Muscle layer of colon (tissue), 2 donors: ENCODE results near the gene MYO1F.

ENCODE experiments used
- H3K27ac ChIP-seq: one replicate; pipeline ENCODE4 v1.7.0; 2013; ENCODE audit warnings: low read depth, mild to moderate bottlenecking, low read length, moderate library complexity
- H3K27me3 ChIP-seq, 2 donors: one replicate each; pipeline ENCODE4 v1.7.0; 2013; ENCODE audit warnings: low read length in 2 of 2, mild to moderate bottlenecking in 2 of 2; ENCODE audit not compliant: insufficient read depth in 2 of 2, control insufficient read depth in 1 of 2
- H3K36me3 ChIP-seq: one replicate; pipeline ENCODE4 v1.7.0; 2013; ENCODE audit warnings: mild to moderate bottlenecking, low read length; ENCODE audit not compliant: insufficient read depth
- H3K4me1 ChIP-seq: one replicate; pipeline ENCODE4 v1.7.0; 2013; ENCODE audit warnings: mild to moderate bottlenecking, low read length; ENCODE audit not compliant: insufficient read depth
- H3K4me3 ChIP-seq, 2 donors: one replicate each; pipeline ENCODE4 v1.7.0; 2013; ENCODE audit warnings: low read length in 2 of 2, low read depth in 1 of 2, mild to moderate bottlenecking in 1 of 2, moderate library complexity in 1 of 2
- H3K9ac ChIP-seq: one replicate; pipeline ENCODE4 v1.7.0; 2013; ENCODE audit warnings: low read length
- H3K9me3 ChIP-seq: one replicate; pipeline ENCODE4 v1.7.0; 2013; ENCODE audit warnings: mild to moderate bottlenecking, low read length
- donor health status: abdominal sarcoma.
- donor health status: Adenocarcinoma of cecum.

The MYO1F gene

DNA sequence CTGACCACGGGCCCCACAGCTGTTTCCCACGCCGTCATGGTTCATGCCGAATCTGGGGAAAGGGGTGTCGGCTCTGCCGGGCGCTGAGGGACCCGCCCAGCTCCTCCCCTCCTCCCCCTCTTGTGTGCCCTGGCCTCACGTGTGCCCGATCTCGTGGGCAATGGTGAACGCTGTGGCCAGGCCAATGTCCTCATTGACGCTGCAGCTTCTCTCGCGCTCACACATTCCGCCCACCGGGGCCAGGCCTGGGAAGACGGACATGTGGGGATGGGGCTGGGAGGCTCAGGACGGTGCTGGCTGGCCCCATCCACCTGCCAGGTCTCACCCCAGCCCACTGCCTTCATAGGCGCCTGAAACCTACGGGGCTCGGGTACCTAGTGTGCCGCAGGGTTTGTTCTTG is 18.9 kb upstream of the MYO1F start:
- Histone ChIP-seq H3K27ac (no peak overlapping the region), H3K9ac (no peak overlapping the region), H3K4me1 (peaks cover 7% of the 10 kb centered on the region), H3K36me3 (peaks cover 16% of the 10 kb centered on the region), H3K27me3 (no peaks in the 10 kb centered on the region), H3K9me3 (no peaks in the 10 kb centered on the region), H3K4me3 (no peak overlapping the region)

DNA sequence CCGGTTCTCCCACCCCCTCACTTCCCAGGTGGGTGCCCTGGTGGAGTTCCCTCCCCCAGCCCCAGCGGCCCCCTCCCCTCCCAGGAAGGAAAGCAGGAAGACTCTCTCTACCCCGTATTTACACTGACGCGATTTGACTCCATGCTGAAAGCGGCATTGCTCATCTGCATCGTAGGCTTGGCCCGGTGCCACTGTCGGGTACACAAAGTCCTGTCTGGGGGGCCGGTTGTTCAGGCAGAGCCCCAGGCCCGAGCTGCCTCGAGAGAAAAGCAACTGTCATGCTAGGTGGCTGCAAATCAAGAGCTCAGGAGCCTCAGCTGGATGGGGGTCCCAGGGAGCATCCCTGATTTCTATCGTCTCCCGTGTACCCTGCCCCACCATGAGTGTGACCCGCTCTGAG is 18.4 kb upstream of the MYO1F start:
- peaks cover 16% of the 10 kb centered on the region for H3K36me3 ChIP-seq
- H3K9me3 ChIP-seq, result no peaks in the 10 kb centered on the region
- no peak overlapping the region for H3K27ac ChIP-seq
- no peak overlapping the region for H3K4me3 ChIP-seq
- H3K4me1 ChIP-seq, result peaks cover 7% of the 10 kb centered on the region
- no peaks in the 10 kb centered on the region for H3K27me3 ChIP-seq
- no peak overlapping the region for H3K9ac ChIP-seq

DNA sequence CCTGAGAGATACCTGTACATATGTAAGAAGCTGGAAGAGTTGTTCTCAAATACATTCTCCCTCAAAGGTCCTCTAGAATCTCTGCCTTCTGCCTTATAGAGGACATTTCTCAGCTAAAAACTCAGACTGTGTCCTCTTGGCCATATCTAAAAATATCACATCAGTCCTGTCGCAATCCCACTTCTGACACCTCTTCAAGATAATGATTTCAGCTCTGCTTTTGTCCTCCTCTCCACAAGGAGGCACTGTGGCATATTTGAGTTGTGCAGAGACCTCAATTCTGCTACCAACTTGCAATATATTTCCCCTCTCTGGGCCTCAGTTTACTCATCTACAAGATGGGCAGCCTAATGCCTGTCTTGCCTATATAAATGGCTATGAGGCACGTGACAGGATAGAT is 16.7 kb upstream of the MYO1F start:
- Histone ChIP-seq H3K9ac (no peak overlapping the region), H3K27ac (no peak overlapping the region), H3K27me3 (no peaks in the 10 kb centered on the region), H3K36me3 (peaks cover 14% of the 10 kb centered on the region), H3K4me1 (peaks cover 7% of the 10 kb centered on the region), H3K9me3 (no peaks in the 10 kb centered on the region), H3K4me3 (no peak overlapping the region)

DNA sequence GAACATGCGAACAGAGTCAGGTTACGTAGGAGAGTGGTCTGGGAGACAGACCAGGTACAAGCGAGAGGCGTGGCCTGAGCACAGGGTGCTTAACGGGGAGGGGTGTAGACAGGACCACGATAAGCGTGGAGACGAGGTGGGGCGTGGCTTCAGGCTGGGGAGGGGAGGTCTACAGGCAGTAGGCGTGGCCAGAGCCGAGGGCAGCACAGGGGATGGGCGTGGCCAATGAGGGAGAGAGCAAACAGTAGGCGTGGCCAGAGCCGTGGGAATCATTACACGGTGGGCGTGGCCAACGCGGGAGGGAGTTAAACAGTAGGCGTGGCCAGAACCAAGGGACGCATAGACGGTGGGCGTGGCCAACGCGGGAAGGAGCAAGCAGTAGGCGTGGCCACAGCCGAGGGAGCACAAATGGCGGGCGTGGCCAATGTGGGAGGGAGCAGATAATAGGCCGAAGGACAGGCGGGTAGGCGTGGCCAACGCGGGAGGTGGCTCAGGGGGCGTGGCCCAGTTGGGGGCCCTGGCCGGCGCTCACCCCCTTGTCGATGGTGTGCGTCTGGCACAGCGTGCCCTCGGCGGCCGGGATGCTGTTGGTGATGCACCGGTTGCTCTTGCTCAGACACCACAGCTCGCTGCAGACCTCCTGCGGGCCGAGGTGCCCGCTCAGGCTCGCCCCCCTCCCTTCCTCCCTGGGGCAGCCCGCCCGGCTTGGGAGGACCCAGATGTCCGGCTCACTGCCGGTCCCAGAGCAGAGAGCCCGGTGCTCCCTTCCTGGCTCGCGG is 15.2 kb upstream of the MYO1F start:
- Histone ChIP-seq H3K27me3 (no peaks in the 10 kb centered on the region), H3K4me3 (peak overlapping the region; percentile 45 to 74), H3K9me3 (no peaks in the 10 kb centered on the region), H3K9ac (no peak overlapping the region), H3K27ac (peak overlapping the region; percentile 30), H3K36me3 (peaks cover 12% of the 10 kb centered on the region), H3K4me1 (peaks cover 7% of the 10 kb centered on the region)

DNA sequence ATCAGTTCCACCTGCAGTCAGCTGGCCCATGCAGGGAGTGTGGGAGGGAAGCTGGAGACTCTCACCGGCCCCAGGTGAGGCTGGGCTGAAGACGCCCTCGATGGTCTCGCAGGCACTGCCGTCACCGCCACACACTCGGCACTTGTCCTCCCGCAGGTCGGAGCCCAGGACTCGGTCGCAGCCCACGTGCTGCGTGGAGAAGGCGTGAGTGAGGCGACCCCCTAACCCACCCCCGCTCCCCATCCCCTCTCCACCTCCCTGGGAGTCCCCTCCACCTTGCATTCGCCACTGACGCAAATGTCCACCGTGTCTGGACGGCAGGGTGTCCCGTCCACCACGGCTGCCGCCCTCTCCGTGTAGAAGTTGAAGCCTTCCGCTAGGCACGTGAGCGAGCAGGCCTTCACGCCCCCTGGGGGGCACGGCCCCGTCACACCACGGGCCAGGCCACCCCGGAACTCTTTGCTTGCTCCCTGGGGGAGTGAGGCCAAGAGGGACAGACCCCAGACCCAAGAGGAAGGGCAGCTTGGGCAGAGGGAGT is 12.0 kb upstream of the MYO1F start:
- H3K4me3 ChIP-seq, result no peak overlapping the region
- H3K27me3 ChIP-seq, result no peaks in the 10 kb centered on the region
- peaks cover 4% of the 10 kb centered on the region for H3K36me3 ChIP-seq
- H3K27ac ChIP-seq, result no peak overlapping the region
- H3K9ac ChIP-seq, result no peak overlapping the region
- H3K4me1 ChIP-seq, result peaks cover 7% of the 10 kb centered on the region
- H3K9me3 ChIP-seq, result no peaks in the 10 kb centered on the region

DNA sequence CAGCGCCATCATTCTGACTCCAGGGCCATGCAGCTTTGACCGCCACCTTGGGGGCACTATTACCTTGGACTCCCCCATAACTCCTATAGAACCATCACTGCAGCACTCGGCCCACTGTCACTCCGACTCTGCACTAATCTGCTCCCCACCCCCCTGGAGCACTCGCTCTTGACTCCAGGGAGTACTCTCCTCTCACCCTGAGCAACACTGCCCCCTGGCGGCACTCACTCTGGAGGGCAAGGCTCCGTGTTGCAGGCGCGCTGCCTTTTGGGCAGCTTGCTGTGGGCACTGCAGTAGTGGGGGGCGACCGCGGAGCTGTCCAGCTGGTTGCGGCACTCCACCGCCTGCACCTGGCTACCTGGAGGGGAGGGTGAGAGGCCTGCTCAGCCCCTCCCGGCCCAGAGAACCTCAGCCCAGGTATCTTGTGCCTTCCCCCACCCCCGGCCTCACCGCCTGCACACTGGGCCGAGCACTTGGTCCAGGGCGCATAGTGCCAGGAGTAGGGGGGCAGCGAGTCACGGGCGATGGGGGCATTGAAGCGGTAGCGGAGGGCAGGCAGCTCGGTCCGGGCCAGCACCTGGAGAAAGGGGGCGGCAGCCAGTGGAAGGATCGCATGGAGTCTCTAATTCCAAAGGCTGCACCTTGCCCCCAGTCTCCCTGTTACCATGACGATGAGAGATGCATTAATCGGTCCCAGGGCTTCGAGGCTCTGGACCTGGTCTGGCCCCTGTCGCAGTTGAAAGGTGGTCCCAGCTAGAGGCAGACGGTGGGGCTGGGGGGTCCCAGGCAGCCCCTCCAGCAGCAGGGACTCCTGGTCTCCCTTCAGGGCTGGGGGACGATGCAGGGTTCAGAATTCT is 8.9 kb upstream of the MYO1F start:
- Histone ChIP-seq H3K9me3 (no peaks in the 10 kb centered on the region), H3K27ac (no peak overlapping the region), H3K4me3 (no peak overlapping the region), H3K27me3 (no peaks in the 10 kb centered on the region), H3K9ac (no peak overlapping the region), H3K36me3 (peaks cover 5% of the 10 kb centered on the region), H3K4me1 (no peaks in the 10 kb centered on the region)

DNA sequence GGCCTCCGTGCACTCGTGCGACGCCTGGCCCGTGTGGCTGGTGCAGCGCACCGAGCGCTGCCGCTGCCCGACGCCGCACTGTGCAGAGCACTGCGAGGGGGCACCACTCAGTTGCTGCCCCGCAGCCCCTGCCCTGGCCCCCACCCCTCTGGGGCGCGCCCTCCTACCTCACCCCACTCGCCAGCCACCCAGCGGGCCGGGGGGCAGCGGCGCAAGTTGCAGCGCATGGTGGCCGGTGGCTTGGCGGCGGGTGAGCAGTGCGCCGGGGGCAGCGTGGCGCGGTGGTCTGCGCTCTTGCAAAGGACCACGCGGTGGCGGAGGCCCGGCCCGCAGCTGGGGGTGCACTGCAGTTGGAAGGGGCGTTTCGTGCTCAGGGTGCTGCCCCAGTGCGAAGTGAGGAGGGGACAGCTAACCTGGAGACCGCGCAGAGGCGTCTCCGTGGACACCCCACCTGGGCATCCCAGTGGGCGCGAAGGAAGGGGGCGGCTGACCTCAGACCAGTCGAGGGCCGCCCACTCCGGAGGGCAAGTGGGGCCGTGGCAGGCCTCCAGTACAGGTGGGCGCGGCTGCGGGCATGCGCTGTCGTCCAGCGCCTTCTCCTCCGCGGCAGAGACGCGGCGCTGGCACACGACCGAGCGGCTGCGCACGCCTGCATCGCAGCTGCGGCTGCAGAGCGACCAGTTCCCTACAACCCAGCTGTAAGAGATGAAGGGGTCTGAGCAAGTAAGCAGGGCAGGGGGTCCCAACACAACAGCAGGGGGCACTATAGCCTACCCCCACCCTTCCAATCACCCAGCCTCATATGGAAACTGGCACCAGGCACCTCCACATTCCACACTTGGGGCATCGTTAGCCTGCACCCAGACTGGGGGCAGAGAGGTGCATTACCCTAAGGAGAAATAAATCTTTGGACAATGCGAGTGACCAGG is 8.0 kb upstream of the MYO1F start:
- Histone ChIP-seq H3K27me3 (no peaks in the 10 kb centered on the region), H3K27ac (no peak overlapping the region), H3K9me3 (no peaks in the 10 kb centered on the region), H3K9ac (no peak overlapping the region), H3K4me3 (no peak overlapping the region), H3K4me1 (no peaks in the 10 kb centered on the region), H3K36me3 (peaks cover 5% of the 10 kb centered on the region)

DNA sequence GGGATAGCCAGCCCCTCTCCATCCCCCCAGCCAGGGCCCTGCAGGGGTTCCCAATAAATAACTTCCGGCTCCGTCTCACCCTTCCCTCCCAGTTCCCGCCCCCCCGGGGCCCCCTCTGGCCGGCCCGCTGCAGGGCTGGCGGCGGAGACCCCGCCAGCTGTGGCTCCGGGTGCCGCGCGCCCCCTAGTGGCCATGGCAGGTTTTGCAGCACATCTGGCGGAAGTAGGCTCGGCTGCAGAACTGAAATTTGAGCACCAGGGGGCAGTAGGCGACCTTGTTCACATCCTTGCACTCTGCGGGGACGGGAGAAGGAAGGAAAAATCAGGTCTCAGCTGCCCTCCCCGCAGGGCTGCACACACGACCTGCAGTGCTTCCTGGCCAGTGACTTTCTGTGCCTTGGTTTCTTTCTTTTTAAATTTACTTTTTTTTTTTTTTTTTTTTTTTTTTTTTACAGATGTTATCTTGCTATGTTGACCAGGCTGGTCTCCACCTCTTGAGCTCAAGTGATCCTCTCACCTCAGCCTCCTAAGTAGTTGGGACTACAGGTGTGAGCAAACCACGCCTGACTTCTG is 3.6 kb upstream of the MYO1F start:
- Histone ChIP-seq H3K27ac (no peak overlapping the region), H3K4me1 (no peaks in the 10 kb centered on the region), H3K9me3 (no peaks in the 10 kb centered on the region), H3K4me3 (no peak overlapping the region), H3K9ac (no peak overlapping the region), H3K27me3 (peaks cover 0 to 18% of the 10 kb centered on the region in 2 donors), H3K36me3 (peaks cover 5% of the 10 kb centered on the region)

DNA sequence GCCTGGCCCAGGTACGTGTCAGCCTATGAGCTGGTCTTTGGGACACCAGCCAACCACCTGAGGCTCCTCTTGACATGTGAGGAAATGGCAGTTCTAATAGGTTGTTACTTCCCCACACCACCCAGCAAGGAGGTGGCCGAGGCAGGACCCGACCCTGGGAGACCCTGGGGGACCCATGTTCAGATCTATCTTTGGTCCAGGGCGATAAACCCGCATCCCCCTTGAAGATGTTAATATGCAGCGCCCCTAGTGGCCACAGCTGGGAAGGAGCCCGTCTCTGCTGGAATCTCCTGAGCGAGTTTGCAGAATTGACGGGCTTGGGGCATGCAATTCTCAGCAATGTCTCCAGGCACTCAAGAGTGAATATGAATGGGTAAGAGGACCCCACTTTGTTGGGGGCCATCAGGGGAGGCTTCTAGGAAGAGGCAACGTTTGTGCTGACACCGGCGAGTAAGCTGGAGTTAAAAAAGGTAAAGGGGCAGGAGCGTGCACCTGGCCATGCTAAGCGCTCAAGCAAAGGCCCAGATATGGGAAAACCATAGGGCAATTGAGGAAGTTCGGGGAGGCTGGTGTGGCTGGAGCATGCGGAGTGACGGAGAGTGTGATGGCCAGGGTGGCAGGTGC is 1.5 kb upstream of the MYO1F start:
- H3K9me3 ChIP-seq, result no peaks in the 10 kb centered on the region
- no peak overlapping the region for H3K27ac ChIP-seq
- H3K9ac ChIP-seq, result no peak overlapping the region
- no peaks in the 10 kb centered on the region for H3K4me1 ChIP-seq
- no peak overlapping the region for H3K4me3 ChIP-seq
- H3K27me3 ChIP-seq, result peaks cover 0 to 18% of the 10 kb centered on the region in 2 donors
- H3K36me3 ChIP-seq, result no peaks in the 10 kb centered on the region

DNA sequence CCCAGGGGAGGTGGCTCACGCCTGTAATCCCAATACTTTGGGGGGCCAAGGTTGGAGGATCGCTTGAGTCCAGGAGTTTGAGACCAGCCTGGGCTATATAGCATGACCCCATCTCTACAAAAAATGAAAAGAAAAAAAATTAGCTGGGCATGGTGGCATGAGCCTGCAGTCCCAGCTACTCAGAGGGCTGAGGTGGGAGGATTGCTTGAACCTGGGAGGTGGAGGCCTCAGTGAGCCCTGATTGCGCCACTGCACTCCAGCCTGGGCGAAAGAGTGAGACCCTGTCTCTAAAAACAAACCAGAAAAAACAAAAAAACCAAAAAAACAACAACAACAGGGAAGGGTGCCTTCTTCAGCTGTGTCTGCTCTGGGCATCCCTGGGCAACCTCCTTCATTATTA is 499 bp upstream of the MYO1F start:
- Histone ChIP-seq H3K9ac (no peak overlapping the region), H3K4me3 (no peak overlapping the region), H3K36me3 (no peaks in the 10 kb centered on the region), H3K4me1 (no peaks in the 10 kb centered on the region), H3K9me3 (no peaks in the 10 kb centered on the region), H3K27me3 (peaks cover 0 to 18% of the 10 kb centered on the region in 2 donors), H3K27ac (no peak overlapping the region)
